NOMO-1 treated with dmso at 0.1 percent for 144 hours (cell line): ENCODE data around the gene DLG1.
A peak's percentile ranks its signal among the peaks of the same experiment; 100 is the strongest.

Experiments used
- DNase-seq: peaks from one replicate; lab custom pipeline; 2025; ENCODE audit not compliant: unreplicated experiment; lab: John Stamatoyannopoulos, UW

Gene DLG1

DNA sequence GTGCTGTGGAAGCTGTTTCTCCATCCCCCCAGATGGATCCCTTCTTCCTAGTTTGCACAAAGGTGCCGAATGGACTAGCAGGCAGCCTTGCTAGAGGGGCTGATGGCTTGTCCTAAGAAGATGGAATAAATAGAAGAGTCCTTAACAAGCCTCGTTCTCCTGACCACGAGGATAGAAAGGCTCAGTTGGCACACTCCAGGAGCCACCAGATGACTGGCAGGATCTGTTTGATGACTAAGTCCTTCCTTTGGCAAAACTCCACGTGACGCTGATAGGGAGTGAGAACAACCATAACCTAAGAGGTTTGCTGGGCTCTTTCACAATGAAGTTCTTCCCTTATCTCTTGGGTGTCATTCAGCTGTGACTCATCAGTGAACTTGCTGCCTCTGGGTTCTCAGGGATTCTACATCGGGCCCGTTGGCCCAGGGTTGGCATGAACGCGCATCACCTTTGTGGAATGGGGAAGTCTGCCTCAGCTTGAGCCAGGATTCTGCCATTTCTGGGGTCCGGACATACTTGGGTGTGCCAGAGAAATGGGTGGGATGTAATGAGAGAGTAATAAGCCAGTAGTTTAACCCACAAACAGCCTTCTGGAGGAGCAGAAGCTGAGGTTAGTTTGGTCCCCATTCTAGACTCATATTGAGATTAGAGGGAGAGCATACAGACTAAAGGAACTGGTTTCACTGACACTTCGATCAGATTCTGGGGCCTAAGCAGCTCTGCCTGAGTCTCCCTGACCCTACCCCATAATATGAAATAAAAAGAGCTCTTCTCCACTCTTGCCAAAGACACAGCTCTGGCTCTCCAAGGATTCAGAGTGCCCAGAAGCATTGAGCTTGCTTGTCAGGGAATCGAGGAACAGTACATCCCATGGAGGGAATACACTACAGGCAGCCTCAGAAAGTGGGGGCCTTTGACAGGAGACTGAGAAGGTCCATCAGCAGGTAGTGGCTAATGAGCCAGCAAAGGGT lies 266.8 kb downstream of the DLG1 start:
- no peak for DNase-seq

DNA sequence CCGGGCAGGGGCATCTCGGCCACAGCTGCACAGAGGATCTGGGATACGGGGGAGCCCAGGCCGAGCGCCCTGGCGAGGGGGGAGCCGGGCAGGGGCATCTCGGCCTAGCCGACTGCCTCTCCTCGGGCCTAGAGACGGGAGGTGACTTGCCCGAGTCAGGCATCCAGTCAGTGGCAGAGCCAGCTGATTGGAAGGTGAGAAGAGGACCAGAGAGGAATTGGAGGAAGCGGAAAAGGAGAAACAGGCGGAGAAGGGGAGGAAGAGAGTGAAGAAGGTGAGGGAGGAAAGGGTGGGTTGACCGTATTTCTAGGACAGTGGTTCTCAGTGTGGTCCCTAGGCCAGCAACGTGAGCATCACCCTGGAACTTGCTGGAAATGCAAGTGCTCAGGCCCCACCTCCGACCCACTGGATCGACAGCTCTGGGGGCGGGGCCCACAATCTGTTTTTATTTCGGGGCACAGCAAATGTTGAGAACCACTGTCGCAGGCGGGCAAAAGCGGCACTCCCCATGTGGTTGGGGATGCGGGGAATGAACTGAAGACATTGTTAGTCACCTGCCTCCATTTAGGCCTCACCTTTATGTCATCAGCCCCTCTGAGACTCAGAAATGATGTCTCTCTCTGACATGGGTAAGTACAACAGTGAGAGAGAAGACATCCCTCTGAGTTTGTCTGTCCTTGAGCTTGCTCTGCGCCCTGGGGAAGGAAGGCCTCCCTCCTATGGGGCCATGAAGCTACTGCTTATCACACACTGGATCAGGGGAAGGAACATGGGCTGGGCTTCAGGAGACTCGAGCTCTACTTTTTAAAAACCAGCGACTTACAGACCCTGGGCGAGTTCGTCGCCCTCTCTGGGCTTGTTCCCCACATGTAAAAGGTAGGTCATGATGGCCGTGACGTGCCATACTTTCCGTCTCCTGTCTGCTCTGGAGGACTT lies 267.8 kb downstream of the DLG1 start:
- no peak for DNase-seq

DNA sequence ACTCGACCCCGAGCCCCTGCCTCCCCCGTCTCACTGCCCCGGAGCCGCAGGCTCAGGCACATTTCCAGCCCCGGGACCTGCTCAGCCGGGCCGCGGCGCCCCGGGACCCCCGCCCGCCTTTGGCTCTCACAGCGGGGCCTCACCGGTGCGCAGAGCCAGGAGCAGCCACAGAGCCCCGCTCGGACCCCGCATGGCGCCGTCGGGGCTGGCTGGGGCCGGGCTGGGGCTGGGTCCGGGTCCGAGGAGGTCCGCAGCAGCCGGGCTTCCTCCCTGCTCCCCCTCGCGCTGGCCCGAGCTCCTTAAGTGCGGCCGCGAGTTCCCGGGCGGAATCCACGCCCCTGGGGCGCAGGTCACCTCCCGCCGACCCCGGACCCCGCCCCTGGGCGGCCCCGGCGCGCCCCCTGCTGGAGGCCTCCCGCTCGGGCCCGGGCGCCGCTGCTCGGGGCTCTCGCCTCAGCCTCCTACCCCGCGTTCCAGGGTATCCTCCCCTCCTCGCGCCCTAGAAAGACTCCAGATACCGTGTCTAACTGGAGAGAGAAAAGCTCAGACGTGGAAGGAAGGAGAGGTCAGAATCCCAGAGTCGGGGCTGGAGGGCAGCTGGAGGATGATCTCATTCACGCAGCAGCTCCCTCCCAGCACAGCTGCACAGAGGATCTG lies 268.8 kb downstream of the DLG1 start, which contains the start of gene MELTF:
MELTF (minus strand) TSS at position 307 of the 657 bp plus-strand sequence; CDS start at position 192, 115 bp downstream.
- peak; percentile 56 for DNase-seq

DNA sequence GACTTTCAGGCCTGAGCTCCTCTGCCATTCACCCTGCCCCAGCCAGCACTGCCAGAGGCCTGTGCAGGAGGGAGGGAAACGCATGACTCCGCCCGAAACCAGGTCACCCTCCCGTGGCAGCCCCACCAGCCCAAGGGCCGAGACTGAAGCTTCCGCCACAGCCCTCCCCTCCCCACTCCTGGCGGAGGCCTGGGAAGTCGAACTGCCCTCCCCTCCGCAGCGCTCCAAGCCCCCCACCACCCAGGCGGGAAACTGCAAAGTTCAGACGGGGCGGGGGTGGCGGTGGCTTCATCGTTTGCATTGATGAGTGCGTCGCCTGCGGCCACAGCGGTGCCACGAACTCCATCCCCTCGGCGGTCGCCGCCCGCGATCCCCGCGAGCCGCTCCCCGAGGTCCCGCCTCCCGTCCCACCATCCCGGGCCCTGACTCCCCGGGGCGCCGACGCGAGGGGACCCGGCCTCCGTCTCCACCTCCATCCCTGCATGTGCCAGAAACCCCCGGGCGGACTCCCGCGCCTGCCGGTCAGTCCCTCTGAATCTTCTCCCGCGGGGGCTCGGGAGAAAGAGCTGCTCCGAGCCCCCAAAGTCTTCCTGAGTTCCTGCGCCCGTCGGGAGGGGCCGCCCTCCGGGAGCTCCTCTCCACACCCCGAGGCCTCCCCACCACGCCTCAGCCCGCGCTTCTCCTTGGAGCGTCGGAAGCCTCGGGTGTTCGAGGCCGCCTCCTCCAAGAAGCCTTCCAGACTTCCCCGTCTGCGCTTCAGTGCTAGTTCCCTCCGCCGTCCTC lies 269.5 kb downstream of the DLG1 start:
- no peak for DNase-seq

DNA sequence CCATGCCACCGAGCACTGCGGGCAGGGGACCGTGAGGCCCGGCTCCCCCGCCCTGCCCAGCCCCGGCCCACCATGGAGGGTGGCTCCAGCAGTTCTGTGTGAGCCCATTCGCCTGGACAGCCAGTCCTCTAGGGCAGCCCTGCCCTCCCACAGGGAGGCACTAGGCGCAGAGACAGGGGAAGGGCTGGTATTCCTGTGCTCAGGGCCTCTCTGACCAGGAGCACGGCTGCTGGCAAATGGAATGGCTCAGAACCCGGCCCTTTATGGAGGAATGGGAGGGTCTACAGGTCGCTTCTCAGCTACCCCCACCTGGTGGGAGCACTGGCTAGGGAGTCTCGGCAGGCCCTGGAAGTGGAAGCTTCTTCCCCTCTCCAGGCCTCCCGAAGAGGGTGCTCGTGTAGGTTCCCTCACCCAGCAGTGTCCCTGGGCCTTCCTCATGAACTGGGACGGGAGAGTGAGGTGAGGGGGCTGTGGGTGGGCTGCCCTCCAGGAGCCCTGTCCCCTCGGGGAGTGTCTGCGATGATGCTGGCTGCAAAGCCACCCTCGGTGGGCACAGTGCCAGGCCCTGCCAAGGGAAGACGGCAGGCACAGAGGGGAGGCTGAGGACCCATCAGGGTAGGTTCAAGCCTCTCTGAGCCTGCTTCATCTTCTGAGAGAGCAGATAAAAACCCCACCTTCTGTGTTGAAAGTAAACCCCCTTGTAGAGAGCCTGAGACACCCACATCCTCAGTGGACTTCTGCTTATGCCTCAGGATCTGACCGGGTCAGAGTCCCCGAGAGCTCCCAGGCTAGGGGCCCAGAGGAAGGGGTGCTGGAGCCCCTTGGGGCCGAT lies 270.3 kb downstream of the DLG1 start:
- no peak for DNase-seq

DNA sequence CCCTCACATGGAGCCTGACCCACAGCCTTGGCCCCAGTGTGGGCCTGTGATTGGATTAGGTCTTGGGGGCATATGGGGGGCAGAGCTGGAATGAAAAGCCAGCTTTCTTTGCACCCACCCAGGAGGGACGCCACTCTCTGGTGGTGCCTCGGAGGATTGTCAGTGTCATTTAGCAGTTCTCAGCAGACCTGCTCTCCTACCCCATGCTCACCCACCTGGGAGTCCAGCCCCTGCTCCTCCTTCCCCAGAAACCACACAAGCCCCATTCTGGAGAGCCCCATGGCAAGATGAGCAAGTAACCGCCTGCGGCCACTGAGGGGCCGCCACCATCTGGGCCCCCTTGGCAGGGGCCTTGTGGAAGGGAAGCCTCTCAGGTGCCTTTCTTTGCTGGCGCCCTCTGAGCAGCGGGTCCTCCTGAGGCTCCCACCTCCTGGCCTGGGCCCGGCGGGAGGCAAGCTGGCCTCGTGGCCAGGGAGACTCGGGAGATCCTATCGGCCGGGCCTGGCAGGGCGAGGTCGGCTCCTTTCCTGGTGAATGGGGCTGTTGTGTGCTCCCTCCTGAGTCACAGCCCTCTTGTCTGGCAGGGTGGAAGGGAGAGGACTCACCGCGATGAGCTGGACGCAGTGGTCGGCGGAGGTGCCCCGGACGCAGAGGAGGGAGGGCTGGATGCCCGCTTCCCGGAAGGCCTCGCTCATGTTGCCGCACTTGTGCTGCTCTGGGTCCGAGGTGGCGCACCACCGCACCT lies 271.1 kb downstream of the DLG1 start:
- DNase-seq, result no peak

DNA sequence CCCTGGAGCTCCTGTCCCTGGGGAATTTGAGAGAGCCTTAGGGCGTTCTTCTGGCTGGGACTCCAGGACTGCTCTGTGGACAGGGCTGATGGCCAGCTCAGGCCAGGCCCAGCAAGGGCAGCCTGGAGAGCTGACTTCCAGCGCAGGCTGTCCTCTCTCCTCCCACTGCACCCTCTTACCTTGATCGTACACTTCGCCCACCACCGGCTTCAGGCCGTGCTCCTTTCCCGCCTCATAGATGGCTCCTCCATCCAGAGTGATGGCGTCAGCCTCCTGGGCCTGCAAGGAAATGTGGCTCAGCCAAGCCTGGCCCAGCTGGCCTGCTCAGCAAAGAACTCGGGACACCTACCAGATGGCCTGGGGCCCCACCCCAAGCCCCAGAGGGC lies 271.9 kb downstream of the DLG1 start:
- DNase-seq, result no peak

DNA sequence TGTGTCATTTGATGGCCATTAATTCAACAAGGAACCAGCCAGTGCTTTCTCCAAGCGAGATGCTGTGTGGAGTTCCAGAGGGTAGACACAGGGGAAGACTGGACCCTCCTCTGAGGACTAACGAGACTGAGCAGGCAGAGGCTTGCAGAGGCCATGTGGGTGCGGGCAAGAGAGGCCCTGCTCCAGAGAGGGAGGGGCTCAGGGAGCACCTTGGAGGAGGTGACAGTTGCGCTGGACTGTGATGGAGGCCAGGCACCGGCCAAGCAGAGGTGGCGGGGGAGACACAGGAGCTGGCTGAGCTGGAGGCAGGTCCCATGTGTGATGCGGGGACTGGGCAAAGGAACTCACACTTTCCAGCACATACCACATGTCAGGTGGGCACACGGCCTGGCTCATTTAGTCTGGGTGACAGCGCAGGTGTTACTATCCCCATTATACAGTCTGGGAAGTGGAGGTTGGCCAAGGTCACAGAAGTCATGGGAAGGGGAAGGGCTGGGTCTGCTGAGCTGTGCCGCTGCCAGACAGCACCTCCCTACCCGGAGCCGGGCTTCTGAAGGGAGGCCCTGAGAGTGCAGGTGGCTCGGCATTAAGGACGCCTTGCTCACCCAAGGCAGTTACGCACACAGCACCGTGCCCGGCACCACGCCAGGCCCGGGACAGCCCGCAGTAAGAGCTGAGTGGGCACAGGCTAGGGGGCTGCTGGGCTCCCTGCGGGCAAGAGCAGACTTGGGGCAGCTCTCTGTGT lies 272.5 kb downstream of the DLG1 start:
- no peak for DNase-seq

DNA sequence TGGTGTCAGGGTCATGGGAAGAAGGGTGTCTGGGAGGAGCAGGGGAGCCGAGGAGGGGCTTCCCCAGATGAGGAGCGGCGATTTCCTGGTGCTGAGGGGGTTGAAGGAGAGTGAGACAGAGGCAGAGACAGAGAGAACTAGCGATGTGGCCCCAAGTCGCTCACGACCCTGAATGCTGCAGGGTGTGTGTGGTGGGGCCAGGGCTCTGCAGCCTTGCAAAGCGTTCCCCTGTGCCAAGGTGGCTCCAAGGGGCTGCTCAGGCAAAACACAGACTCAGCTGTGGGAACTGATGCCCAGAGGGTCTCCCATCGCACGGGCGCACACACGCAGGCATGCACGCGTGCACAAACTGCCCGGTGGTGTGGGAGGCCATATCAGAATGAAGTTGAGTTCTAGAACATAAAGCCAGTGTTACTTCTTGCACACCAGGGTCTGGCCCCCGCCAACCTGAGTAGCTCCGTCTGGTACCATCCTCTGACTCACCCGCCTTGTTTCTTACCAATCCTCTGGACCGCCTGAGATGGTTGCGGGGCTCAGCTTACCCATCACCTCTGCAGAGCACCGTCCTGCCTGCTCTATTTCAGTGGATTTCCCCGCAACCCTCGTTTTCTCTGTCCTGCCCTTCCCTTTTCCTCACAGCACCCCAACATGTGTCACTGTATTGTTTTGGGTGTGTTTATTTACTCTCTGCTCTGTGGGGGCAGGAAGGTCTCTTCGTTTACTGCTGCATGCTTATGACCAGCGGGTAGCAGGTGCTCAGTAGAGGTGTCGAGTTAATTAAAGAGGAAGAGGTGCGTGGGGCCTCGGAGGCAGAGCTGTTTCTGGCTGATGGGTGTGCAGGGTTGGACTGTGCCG lies 273.3 kb downstream of the DLG1 start:
- DNase-seq, result no peak

DNA sequence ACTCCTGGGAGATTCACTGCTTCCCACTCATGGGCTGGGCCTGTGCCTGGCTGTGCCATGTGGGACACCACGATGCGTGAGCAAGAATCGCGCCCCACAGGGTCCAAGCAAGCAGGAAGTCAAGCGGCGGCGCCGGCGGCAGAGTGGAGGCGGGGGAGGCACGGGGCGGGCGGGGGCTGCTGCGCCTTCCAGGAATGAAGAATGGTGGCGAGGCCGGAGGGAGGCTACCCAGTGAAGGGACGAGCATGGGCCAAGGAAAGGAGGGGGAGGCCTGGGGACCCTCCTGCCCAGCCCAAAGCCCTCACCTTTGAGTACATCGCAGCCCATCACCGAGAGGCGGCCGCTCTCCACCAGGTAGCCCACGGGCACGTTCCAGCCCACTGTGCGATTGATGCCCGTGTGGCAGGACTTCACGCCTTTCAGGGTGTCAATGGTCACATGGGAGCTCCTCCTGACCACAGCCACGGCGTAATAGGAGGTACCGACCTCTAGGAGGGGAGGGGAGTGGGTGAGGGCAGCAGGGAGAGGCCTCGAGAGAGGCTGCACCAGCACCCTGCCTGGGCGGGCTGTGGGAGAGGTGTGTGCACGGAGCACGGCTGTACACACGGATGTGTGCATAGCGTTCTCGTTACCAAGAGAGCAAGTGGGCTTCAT lies 274.3 kb downstream of the DLG1 start:
- no peak for DNase-seq

DNA sequence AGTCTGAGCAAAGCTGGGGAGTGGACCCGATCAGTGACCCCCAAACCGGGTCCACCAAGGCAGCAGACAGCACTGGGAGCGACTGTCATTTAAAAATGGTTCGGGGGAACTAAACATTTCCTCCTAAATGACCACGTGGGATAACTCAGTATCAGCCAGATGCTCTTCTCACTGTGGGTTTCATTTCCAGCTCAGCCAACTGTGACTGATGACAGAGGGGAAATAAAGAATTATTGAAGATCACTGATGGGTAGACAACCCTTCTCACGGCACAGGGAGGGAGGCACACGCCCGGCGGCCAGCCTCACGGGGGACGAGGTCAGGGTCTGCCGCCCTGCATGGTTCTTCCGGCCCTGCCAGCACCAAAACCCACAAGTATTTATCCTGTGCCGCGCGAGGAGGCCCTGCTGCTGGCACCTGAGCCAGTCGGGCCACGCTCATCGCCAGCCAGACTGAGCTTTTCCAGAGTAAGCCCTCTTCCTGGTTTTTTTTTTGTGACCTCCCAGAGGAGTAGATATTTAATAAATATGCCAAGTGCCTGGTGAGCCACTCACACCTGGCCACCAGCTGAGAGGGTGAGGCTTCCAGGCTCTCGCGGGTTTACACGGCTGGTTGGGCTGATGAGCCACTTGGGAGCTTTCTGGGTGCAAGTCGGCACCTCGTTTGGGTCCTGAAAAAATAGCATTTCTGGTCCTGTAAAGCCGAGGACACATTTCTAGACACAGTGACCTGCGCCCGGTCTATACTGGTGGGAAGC lies 275.0 kb downstream of the DLG1 start:
- DNase-seq, result no peak

DNA sequence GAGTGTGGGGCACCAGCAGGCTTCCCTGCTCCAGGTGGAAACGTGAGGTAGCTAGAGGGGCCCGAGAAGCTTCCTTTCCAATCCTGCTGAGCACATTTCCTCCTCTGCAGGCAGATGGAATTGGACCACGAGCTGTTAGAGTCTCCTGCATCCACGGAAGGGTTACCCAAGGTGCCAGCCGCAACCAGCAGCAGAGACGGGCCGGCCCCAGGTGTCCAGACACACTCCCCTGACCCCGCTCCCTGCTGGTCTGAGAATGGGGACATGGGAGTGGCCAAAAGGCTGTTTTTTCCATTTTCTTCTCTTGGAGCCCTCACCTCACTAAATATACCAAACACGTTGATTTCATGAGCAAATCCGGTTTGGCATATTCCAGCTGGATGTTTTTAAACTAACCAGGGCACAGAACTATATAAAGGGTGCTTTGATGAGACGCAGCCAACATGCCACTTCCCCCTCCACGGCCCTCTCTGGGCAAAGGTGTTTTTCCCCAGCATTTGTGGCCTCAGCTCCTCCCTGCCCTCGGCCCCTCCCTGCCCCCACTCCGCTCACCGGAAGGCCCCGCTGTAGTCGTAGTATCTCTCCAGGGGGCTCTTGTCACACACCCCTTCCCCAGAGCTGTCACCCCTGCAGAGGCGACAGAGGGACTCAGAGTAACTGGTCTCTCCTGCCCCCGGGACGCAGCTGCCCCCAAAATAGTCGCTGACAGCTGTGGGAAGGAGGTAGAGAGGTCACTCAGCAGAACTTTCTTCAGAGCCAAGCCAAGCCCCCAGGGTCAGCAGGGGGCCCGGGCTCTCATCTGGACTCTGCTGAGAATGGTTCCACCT lies 275.8 kb downstream of the DLG1 start:
- no peak for DNase-seq

DNA sequence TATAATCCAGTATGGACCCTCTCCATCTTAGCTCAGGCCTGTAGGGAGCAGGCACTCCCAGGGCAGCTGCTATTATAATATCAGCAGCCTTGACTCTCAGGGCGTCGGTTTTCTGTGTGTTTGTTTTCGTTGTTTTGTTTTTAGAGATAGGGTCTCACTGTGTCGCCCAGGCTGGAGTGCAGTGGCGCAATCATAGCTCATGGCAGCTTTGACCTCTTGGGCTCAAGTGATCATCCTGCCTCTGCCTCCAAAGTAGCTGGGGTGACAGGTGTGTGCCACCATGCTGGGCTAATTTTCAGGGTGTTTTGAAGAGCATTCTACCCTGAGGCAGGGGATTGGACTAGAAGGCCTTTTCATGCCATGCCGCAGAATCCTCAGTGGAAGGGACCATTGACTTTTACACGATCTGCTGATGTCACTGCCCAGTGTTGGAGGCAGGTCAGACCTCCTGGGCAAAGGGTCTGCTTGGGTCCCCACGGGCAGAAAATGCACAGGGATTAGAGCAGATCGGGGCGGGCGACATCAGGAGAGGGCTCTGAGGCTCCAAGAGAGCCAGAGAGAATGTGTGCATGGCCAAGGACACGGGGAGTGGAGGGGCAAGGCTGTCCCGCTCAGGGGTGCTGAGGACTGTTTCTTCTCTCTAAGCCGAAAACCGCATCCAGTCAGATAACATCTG lies 276.5 kb downstream of the DLG1 start:
- DNase-seq, result no peak

DNA sequence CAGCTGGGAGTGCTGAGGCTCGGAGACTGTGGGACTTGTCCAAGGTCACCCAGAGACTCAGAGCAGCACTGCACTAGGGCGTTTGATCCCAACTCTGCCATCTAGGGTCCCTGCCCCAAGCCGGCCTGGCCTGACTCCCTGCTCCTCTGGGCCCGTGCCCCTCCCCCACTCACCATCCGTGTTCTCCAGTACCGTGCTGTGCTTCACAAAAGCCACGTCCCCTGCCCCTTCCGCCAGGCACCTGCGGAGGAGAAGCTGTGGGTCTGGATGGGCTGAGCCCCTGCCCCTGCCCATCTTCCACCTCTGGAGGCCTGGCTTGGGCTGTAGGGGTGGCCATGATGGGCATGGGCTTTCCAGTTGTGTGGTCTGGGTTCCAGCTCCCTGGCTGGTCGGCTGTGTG lies 277.2 kb downstream of the DLG1 start:
- DNase-seq, result no peak

DNA sequence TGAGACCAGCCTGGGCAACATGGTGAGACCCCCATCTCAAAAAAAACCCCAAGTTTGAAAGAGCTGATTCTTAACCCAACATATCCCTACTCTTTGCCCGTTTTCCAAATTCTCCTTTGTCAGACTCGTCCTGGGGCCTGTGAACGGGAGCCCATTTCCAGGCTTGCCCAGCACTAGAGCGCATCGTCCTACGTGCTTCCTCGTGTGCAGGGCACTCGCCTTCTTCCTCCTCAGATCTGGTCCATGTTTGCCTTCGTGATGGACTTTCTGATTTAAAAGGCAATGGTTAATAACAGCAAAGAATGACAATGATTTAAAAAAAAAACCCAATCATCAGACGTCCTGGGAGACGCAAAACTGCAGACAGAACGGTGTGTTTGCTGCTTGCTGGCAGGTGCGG lies 278.9 kb downstream of the DLG1 start:
- DNase-seq, result no peak
